IMR-90 (cell line): ENCODE measurements around the gene FAM236B. TPM values are rescaled to one million over a fixed set of nuclear protein-coding genes. Genes with fewer than 3 reads are reported as not detected.
"Not testable (repeated sequence)": the region's sequence is repeated elsewhere in the genome, so short reads cannot be mapped to it uniquely, and the experiment has no call there.

ENCODE experiments used
- ATAC-seq: fragments of 200-7000 bp; cut with Tn5 transposase; 2 replicates; pipeline ENCODE4 v1.9.1; 2020; ENCODE audit warnings: low read depth, mild to moderate bottlenecking, moderate library complexity
- BruUV-seq: library from RNA; stranded (reverse); fragments of 400-500 nt; replicated peaks from 2 replicates; lab custom pipeline; 2021; lab: Mats Ljungman, UMichigan
- CTCF ChIA-PET: fragments of 300-600 bp; formaldehyde crosslinking; extraction: SDS; loops from one replicate; lab custom pipeline; 2021; ENCODE audit warnings: antibody characterized with exemption; lab: Yijun Ruan, JAX
- POLR2A ChIA-PET: fragments of 300-600 bp; sonication (Branson Sonifier 250); formaldehyde crosslinking; loops from one replicate; lab custom pipeline; 2022; ENCODE audit warnings: antibody characterized with exemption; ENCODE audit not compliant: unreplicated experiment; lab: Charles Lee
- DNase-seq: peaks from one replicate; pipeline ENCODE4 v3.0.0; 2013
- H2AFZ ChIP-seq: replicated peaks from 2 replicates; pipeline ENCODE3; 2013; ENCODE audit warnings: low read length, mild to moderate bottlenecking; ENCODE audit not compliant: poor library complexity
- H2AK5ac ChIP-seq: 2 replicates; pipeline ENCODE4 v1.6.1; 2013; ENCODE audit warnings: low read depth, low read length, inconsistent platforms
- H2AK9ac ChIP-seq: replicated peaks from 2 replicates; pipeline ENCODE3; 2013; ENCODE audit warnings: mild to moderate bottlenecking, low read depth, low read length, moderate library complexity; ENCODE audit not compliant: poor library complexity
- H2BK120ac ChIP-seq: 2 replicates; pipeline ENCODE4 v1.6.1; 2013; ENCODE audit warnings: low read depth, low read length, inconsistent platforms
- H2BK15ac ChIP-seq: 3 replicates; pipeline ENCODE4 v1.6.1; 2013; ENCODE audit warnings: low read depth, low read length, inconsistent platforms
- H2BK20ac ChIP-seq: 2 replicates; pipeline ENCODE4 v1.6.1; 2013; ENCODE audit warnings: low read depth, mild to moderate bottlenecking, inconsistent platforms, low read length, moderate library complexity
- H2BK5ac ChIP-seq: 2 replicates; pipeline ENCODE4 v1.6.1; 2013; ENCODE audit warnings: mild to moderate bottlenecking, low read depth, low read length, inconsistent platforms; ENCODE audit not compliant: poor library complexity, severe bottlenecking
- H3K14ac ChIP-seq: replicated peaks from 2 replicates; pipeline ENCODE4 v1.6.1; 2013; ENCODE audit warnings: low read depth, low read length, inconsistent platforms
- H3K18ac ChIP-seq: 2 replicates; pipeline ENCODE4 v1.6.1; 2013; ENCODE audit warnings: low read depth, low read length, control low read depth
- H3K23ac ChIP-seq: 2 replicates; pipeline ENCODE4 v1.6.1; 2013; ENCODE audit warnings: low read depth, low read length, inconsistent platforms
- H3K27ac ChIP-seq: 2 replicates; pipeline ENCODE4 v1.5.1; 2013; ENCODE audit warnings: mild to moderate bottlenecking, control low read depth, low read length; ENCODE audit not compliant: insufficient read depth
- H3K27me3 ChIP-seq: 2 replicates; pipeline ENCODE4 v1.6.1; 2013; ENCODE audit warnings: low read length; ENCODE audit not compliant: control insufficient read depth, insufficient read depth
- H3K36me3 ChIP-seq: 2 replicates; pipeline ENCODE4 v1.6.1; 2013; ENCODE audit warnings: low read length, mixed read lengths; ENCODE audit not compliant: control insufficient read depth, insufficient read depth
- H3K4ac ChIP-seq: 2 replicates; pipeline ENCODE4 v1.6.1; 2013; ENCODE audit warnings: low read depth, low read length, inconsistent platforms
- H3K4me1 ChIP-seq: 2 replicates; pipeline ENCODE4 v1.6.1; 2013; ENCODE audit warnings: low read length, mixed read lengths; ENCODE audit not compliant: control insufficient read depth, insufficient read depth
- H3K4me2 ChIP-seq: 2 replicates; pipeline ENCODE4 v1.6.1; 2013; ENCODE audit warnings: low read depth, mild to moderate bottlenecking, control low read depth, low read length, moderate library complexity
- H3K4me3 ChIP-seq: 2 replicates; pipeline ENCODE4 v1.5.1; 2013; ENCODE audit warnings: low read depth, mild to moderate bottlenecking, control low read depth, low read length, moderate library complexity; ENCODE audit not compliant: insufficient read depth
- H3K56ac ChIP-seq: 2 replicates; pipeline ENCODE4 v1.6.1; 2013; ENCODE audit warnings: low read length, inconsistent platforms; ENCODE audit not compliant: insufficient read depth; ENCODE audit errors: extremely low read depth
- H3K79me1 ChIP-seq, 2 experiments: 2 replicates each; pipeline ENCODE4 v1.6.1; 2013; ENCODE audit warnings: low read length in 2 of 2, inconsistent platforms in 1 of 2, low read depth in 1 of 2
- H3K9ac ChIP-seq: 2 replicates; pipeline ENCODE4 v1.6.1; 2013; ENCODE audit warnings: low read depth, low read length, control low read depth
- H3K9me1 ChIP-seq: 2 replicates; pipeline ENCODE4 v1.6.1; 2013; ENCODE audit warnings: low read length, inconsistent platforms; ENCODE audit not compliant: insufficient read depth
- H3K9me3 ChIP-seq: 2 replicates; pipeline ENCODE4 v1.6.1; 2013; ENCODE audit warnings: low read length; ENCODE audit not compliant: control insufficient read depth, insufficient read depth
- H4K20me1 ChIP-seq: 2 replicates; pipeline ENCODE4 v1.6.1; 2013; ENCODE audit warnings: low read length, inconsistent platforms; ENCODE audit not compliant: insufficient read depth
- H4K5ac ChIP-seq: 2 replicates; pipeline ENCODE4 v1.6.1; 2013; ENCODE audit warnings: mild to moderate bottlenecking, low read depth, low read length, control low read depth
- H4K8ac ChIP-seq, 2 experiments: 2 replicates each; pipeline ENCODE4 v1.6.1; 2013; ENCODE audit warnings: low read depth in 2 of 2, low read length in 2 of 2, control low read depth in 1 of 2, inconsistent platforms in 1 of 2
- H4K91ac ChIP-seq: 2 replicates; pipeline ENCODE4 v1.6.1; 2013; ENCODE audit warnings: low read depth, low read length, inconsistent platforms; ENCODE audit not compliant: insufficient read depth
- WGBS, 2 experiments: methylation state at CpG; one replicate each; pipeline versions ENCODE4 v1.1.5 to v1.1.7; 2013; ENCODE audit warnings: missing lambda C conversion rate in 2 of 2; ENCODE audit not compliant: insufficient read length in 1 of 2; ENCODE audit errors: extremely low coverage in 2 of 2; 5-methylcytosine and 5-hydroxymethylcytosine counted together
- dilution Hi-C: fragments of 300-500 bp; cut with HindIII; formaldehyde crosslinking; loops from one replicate; pipeline ENCODE4 v1.14.3; 2018; ENCODE audit warnings: low sequenced_read_pairs; ENCODE audit not compliant: unreplicated experiment
- in situ Hi-C: fragments of 300-500 bp; cut with MboI; formaldehyde crosslinking; loops from 3 replicates; pipeline ENCODE4 v1.14.3; 2019; ENCODE audit warnings: low sequenced_read_pairs, inconsistent platforms, mixed read lengths
- intact Hi-C: fragments of 100-400 bp; cut with micrococcal nuclease; formaldehyde crosslinking; loops from 2 replicates; pipeline ENCODE4 v1.10.0; 2022
- polyA plus RNA-seq, 3 experiments: library from polyadenylated mRNA; depleted of rRNA; stranded (reverse); fragments of >200 nt; gene quantifications; 2 replicates each; pipeline ENCODE4 v1.2.3, GENCODE V29; 2012; ENCODE audit warnings: low replicate concordance in 1 of 3
- total RNA-seq: library from RNA; depleted of rRNA; stranded (reverse); fragments of >200 nt; gene quantifications from 2 replicates; pipeline ENCODE4 v1.2.3, GENCODE V29; 2012

FAM236B gene
- total and polyA plus RNA-seq, 2 of the 4 experiments (the other 2 are of a cell fraction): not detected

- POLR2A ChIA-PET, H2BK120ac ChIP-seq, H2BK15ac ChIP-seq, H4K5ac ChIP-seq, H3K9me1 ChIP-seq, ATAC-seq, H3K18ac ChIP-seq, H3K23ac ChIP-seq, H2BK20ac ChIP-seq, H3K4me2 ChIP-seq, H3K36me3 ChIP-seq, CTCF ChIA-PET, H2BK5ac ChIP-seq, H3K27ac ChIP-seq, dilution Hi-C loops, H2AK9ac ChIP-seq, H3K4me1 ChIP-seq, H4K20me1 ChIP-seq, H3K27me3 ChIP-seq, H3K4me3 ChIP-seq, DNase-seq, H2AK5ac ChIP-seq, H3K56ac ChIP-seq, H2AFZ ChIP-seq, BruUV-seq, intact Hi-C loops, H3K9ac ChIP-seq, H4K8ac ChIP-seq, H4K91ac ChIP-seq, H3K79me1 ChIP-seq, H3K4ac ChIP-seq, H3K9me3 ChIP-seq, H3K14ac ChIP-seq, in situ Hi-C loops: not testable (repeated sequence)
- no CpG with 5 or more reads among the region's 1 CpG for WGBS, 2 experiments
Measured at GRCh38 chrX:72788142-72788541, 5.7 kb upstream of the FAM236B start.

- no CpG with 5 or more reads among the region's 6 CpGs for WGBS, 2 experiments
- H3K9ac ChIP-seq, H3K4ac ChIP-seq, H3K9me3 ChIP-seq, H3K4me1 ChIP-seq, H3K14ac ChIP-seq, H3K18ac ChIP-seq, H3K56ac ChIP-seq, H3K27ac ChIP-seq, H2BK15ac ChIP-seq, ATAC-seq, in situ Hi-C loops, H4K5ac ChIP-seq, dilution Hi-C loops, H2AK9ac ChIP-seq, intact Hi-C loops, H3K79me1 ChIP-seq, H3K9me1 ChIP-seq, H3K4me2 ChIP-seq, H3K4me3 ChIP-seq, H3K27me3 ChIP-seq, H2BK20ac ChIP-seq, CTCF ChIA-PET, POLR2A ChIA-PET, H2AK5ac ChIP-seq, H2BK120ac ChIP-seq, H3K23ac ChIP-seq, H4K20me1 ChIP-seq, H2AFZ ChIP-seq, H3K36me3 ChIP-seq, H2BK5ac ChIP-seq, H4K8ac ChIP-seq, BruUV-seq, DNase-seq, H4K91ac ChIP-seq: not testable (repeated sequence)
Measured at GRCh38 chrX:72783964-72784363, 1.5 kb upstream of the FAM236B start.
